Measurements from ENCODE around the gene ASIC4. TPM values are rescaled to one million over a fixed set of nuclear protein-coding genes. Genes with fewer than 3 reads are reported as not detected.

Gene ASIC4
- total RNA-seq, 3 donors from 2014 or later, result 0.09 TPM; not detected in 2

- DNase-seq, result no peak
- Histone ChIP-seq H3K4me3 (no peak overlapping the region), H3K36me3 (ENCODE audit: low read depth) (no peaks in the 10 kb centered on the region), H3K4me1 (ENCODE audit: low read depth) (peaks cover 8% of the 10 kb centered on the region), H3K9me3 (no peaks in the 10 kb centered on the region)
- no peak for ATAC-seq
- TF ChIP-seq, protein P1, sequence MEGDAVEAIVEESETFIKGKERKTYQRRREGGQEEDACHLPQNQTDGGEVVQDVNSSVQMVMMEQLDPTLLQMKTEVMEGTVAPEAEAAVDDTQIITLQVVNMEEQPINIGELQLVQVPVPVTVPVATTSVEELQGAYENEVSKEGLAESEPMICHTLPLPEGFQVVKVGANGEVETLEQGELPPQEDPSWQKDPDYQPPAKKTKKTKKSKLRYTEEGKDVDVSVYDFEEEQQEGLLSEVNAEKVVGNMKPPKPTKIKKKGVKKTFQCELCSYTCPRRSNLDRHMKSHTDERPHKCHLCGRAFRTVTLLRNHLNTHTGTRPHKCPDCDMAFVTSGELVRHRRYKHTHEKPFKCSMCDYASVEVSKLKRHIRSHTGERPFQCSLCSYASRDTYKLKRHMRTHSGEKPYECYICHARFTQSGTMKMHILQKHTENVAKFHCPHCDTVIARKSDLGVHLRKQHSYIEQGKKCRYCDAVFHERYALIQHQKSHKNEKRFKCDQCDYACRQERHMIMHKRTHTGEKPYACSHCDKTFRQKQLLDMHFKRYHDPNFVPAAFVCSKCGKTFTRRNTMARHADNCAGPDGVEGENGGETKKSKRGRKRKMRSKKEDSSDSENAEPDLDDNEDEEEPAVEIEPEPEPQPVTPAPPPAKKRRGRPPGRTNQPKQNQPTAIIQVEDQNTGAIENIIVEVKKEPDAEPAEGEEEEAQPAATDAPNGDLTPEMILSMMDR (IDR thresholded peaks at IDR 0.05), result no peak
- intact Hi-C loops (cut with DNase I, micrococcal nuclease), result no loop called here
Measured at GRCh38 chr2:219488844-219489194, 25.5 kb upstream of the ASIC4 start.

- Histone ChIP-seq H3K4me1 (ENCODE audit: low read depth) (peaks cover 6% of the 10 kb centered on the region), H3K36me3 (ENCODE audit: low read depth) (no peaks in the 10 kb centered on the region), H3K9me3 (no peaks in the 10 kb centered on the region), H3K4me3 (no peak overlapping the region)
- no peak for ATAC-seq
- intact Hi-C loops (cut with DNase I, micrococcal nuclease), result no loop called here
- TF ChIP-seq, protein P1 (IDR thresholded peaks at IDR 0.05), result no peak
- DNase-seq, result no peak
Measured at GRCh38 chr2:219489315-219489714, 25.0 kb upstream of the ASIC4 start.

GRCh38 chr2:219490186-219490585 is 24.1 kb upstream of the ASIC4 start:
- Histone ChIP-seq H3K36me3 (ENCODE audit: low read depth) (no peaks in the 10 kb centered on the region), H3K9me3 (no peaks in the 10 kb centered on the region), H3K4me3 (no peak overlapping the region), H3K4me1 (ENCODE audit: low read depth) (no peaks in the 10 kb centered on the region)
- TF ChIP-seq, protein P1 (IDR thresholded peaks at IDR 0.05), result no peak
- ATAC-seq, result no peak
- DNase-seq, result no peak
- intact Hi-C loops (cut with DNase I, micrococcal nuclease), result no loop called here

DNA sequence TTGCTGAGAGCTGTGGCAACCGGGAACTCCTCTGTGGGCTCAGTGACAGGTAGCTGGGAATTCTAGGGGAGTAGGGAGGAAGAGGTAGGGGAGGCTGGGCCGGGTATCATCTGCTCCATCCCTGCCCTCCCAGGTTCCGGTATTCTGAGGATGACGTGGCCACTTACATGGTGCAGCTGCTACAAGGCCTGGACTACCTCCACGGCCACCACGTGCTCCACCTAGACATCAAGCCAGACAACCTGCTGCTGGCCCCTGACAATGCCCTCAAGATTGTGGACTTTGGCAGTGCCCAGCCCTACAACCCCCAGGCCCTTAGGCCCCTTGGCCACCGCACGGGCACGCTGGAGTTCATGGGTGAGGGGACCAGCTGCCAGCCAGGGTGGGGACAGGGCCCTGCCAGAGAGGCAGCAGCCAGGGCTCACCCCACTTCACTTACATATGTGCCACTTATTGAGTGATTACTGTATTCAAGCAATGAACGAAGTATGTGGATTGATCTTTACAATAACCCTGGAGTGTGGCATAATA is 23.6 kb upstream of the ASIC4 start:
- intact Hi-C loops (cut with DNase I, micrococcal nuclease), result no loop called here
- ATAC-seq, result no peak
- H3K36me3 ChIP-seq (ENCODE audit: low read depth), result no peaks in the 10 kb centered on the region

DNA sequence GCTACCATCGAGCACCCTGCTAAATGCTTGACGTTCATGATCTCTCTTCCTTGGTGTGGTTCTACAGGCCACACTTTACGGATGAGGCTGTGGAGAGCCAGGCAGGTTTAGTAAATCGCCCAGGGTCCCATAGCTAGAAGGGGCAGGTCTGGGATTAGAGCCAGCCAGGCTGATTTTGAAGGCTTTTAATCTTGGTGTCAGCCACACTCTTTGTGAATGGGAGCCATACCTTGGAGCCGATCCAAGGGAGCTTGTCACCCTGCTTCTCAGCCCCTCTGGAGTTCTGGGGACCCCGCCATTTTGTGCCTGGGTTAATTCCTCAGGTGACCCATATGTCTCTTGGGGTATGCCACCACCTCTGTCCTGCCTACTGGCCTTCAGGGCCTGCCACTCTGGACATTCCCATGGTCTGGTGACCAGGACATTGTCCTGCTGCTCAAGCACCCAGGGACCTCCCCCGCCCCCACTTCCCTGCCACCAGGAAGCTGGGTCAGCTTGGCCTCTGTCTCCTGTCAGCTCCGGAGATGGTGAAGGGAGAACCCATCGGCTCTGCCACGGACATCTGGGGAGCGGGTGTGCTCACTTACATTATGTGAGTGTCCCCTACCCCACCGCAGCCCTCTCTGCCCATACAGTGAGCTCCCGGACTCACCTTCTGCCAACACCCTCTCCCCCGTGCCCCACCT is 22.9 kb upstream of the ASIC4 start:
- Histone ChIP-seq H3K4me3 (no peak overlapping the region), H3K4me1 (ENCODE audit: low read depth) (peaks cover under 1% of the 10 kb centered on the region), H3K9me3 (no peaks in the 10 kb centered on the region), H3K36me3 (ENCODE audit: low read depth) (no peaks in the 10 kb centered on the region)
- ATAC-seq, result no peak
- TF ChIP-seq, protein P1 (IDR thresholded peaks at IDR 0.05), result no peak
- no peak for DNase-seq
- intact Hi-C loops (cut with DNase I, micrococcal nuclease), result no loop called here

More for the DNA sequence above, 23.6 kb upstream of the ASIC4 start:
- Histone ChIP-seq H3K9me3 (no peaks in the 10 kb centered on the region), H3K4me3 (no peak overlapping the region), H3K4me1 (ENCODE audit: low read depth) (no peaks in the 10 kb centered on the region)
- TF ChIP-seq, protein P1 (IDR thresholded peaks at IDR 0.05), result no peak
- DNase-seq, result no peak
